DND-41 (cell line): ENCODE measurements around the gene ACSL5.

Experiments used
- CTCF ChIP-seq: IDR thresholded peaks from 2 replicates; pipeline ENCODE4 v1.5.1; 2012; ENCODE audit warnings: borderline replicate concordance, low read length, moderate library complexity, mild to moderate bottlenecking; ENCODE audit not compliant: poor library complexity, severe bottlenecking; ENCODE audit errors: extremely low read depth
- EZH2 ChIP-seq: IDR thresholded peaks from 3 replicates; pipeline ENCODE4 v1.6.1; 2012; ENCODE audit warnings: borderline replicate concordance, low read depth, mild to moderate bottlenecking, moderate library complexity, low read length, inconsistent platforms; ENCODE audit not compliant: severe bottlenecking

DNA sequence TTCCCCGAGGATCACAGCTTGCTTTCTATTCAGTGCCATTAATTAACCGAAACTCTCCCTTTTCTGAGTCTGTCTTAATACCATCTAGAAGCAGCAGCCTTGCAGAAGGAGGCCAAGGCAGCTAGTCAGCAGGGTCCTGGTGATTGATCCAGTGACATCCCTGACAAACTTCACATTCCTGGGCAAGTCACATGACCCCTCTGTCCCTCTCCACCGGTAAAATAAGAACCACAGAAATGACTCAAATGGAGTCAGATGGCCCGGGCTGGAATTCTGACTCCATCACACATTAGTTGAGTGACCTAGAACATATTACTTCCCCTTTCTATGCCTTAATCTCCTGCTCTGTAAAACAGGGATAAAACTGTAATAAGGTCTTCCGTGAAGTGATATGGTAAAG is 17.2 kb upstream of the ACSL5 start:
- TF ChIP-seq CTCF (no peak), EZH2 (no peak)
